ENCODE results near the gene SLC25A45. TPM values are rescaled to one million over a fixed set of nuclear protein-coding genes. Genes with fewer than 3 reads are reported as not detected.
A peak's percentile ranks its signal among the peaks of the same experiment; 100 is the strongest.

Gene SLC25A45
- total and polyA plus RNA-seq, 2 experiments from 2014 or later = 0.10 to 0.74 TPM

GRCh38 chr11:65375012-65375411 lies 7.4 kb downstream of the SLC25A45 start:
- Mint-ChIP-seq H3K36me3 (ENCODE audit: low read depth) (no peaks in the 10 kb centered on the region), H3K27ac (no peak overlapping the region), H3K4me3 (no peak overlapping the region), H3K4me1 (no peaks in the 10 kb centered on the region), H3K9me3 (no peaks in the 10 kb centered on the region), H3K27me3 (ENCODE audit: insufficient read depth, low read depth, poor library complexity) (peaks cover 11% of the 10 kb centered on the region)
- Histone ChIP-seq H3K27me3 (ENCODE audit: insufficient read depth) (no peaks in the 10 kb centered on the region), H4K20me1 (replicated peaks; ENCODE audit: insufficient read depth) (no peaks in the 10 kb centered on the region), H2AFZ (0 out of 2 replicates have a peak overlapping the region, but pooled peaks have one; percentile 23), H3F3A (replicated peaks; ENCODE audit: low read depth) (no peaks in the 10 kb centered on the region), H3K36me3 (ENCODE audit: insufficient read depth) (no peaks in the 10 kb centered on the region), H3K27ac (ENCODE audit: low read depth) (no peak overlapping the region), H3K4me1 (ENCODE audit: insufficient read depth) (no peaks in the 10 kb centered on the region), H3K79me2 (replicated peaks; ENCODE audit: insufficient read depth) (no peaks in the 10 kb centered on the region), H3K4me2 (no peak overlapping the region), H3K9me2 (ENCODE audit: insufficient read depth) (no peaks in the 10 kb centered on the region), H3K4me3 (no peak overlapping the region)
- ATAC-seq (no peak), DNase-seq (ENCODE audit: low spot score) (no peak)
- TF ChIP-seq STAT1 (IDR thresholded peaks at IDR 0.05; ENCODE audit: unreplicated experiment) (no peak), ETS1 (IDR thresholded peaks at IDR 0.05) (no peak), ZNF114 (CRISPR knock-in tag; IDR thresholded peaks at IDR 0.05) (no peak), ZNF462 (CRISPR knock-in tag; IDR thresholded peaks at IDR 0.05) (no peak), ZNF331 (CRISPR knock-in tag; IDR thresholded peaks at IDR 0.05; ENCODE audit: low read depth) (no peak), EZH2phosphoT487 (IDR thresholded peaks at IDR 0.05; ENCODE audit: unreplicated experiment) (no peak), REST (IDR thresholded peaks at IDR 0.05; ENCODE audit: unreplicated experiment) (no peak), POLR2AphosphoS5 (IDR thresholded peaks at IDR 0.05; ENCODE audit: low read depth) (no peak), CTCF (conservative IDR thresholded peaks at IDR 0.05; ENCODE audit: low read depth in 2 of 2) (no peak), NANOG (IDR thresholded peaks at IDR 0.05; ENCODE audit: borderline replicate concordance) (no peak), CREB1 (CRISPR knock-in tag; IDR thresholded peaks at IDR 0.05; ENCODE audit: low read depth) (no peak), JUNB (IDR thresholded peaks at IDR 0.05; ENCODE audit: unreplicated experiment) (no peak), EZH2 (IDR thresholded peaks at IDR 0.05; ENCODE audit: low read depth, unreplicated experiment) (no peak)

Measured in GM23338 (cell line).